Stimulated activated CD8-positive, alpha-beta memory T cell treated with anti-CD3 and anti-CD28 coated beads, Interleukin-15, amount 100 ng/mL, for 4 hours (primary cell): ENCODE results near the gene LZTR1.
"Not testable (repeated sequence)": the region's sequence is repeated elsewhere in the genome, so short reads cannot be mapped to it uniquely, and the experiment has no call there.

Experiments used
- DNase-seq, 2 donors: peaks; one replicate each; pipeline ENCODE4 v3.0.0-alpha.2; 2020; ENCODE audit warnings: low read depth in 2 of 2

Gene LZTR1

DNA sequence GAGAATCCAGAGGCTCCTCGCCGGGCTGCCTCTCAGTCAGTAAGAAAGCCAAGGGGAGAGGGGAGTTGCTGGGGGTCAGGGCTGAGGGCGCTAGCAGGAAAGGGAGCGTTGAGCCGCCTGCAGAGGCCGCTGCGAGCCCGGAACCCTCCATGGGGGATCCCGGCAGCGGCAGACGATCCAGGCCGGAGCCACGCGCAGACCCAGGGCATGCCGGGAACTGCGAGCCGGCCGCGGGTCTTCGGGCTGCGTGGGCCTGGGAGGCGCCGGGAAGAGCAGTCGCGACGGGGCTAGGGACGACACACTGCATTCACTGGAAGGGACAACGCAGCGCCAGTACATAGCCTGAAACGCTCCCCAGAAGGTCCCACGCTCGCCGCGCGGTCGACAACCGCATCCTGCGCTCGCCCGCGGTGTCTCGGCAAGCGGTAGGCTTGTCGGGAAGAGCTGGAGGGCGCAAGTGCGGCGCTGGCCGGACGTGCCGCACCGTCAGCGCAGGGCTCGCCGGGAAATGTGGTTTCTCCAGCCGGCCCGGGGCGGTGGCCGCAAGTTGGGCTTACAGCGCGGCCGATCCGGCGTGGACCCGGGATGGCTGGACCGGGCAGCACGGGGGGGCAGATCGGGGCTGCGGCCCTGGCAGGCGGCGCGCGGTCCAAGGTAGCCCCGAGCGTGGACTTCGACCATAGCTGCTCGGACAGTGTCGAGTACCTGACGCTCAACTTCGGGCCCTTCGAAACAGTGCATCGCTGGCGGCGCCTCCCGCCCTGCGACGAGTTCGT, at the start of gene LZTR1:
TSS of gene LZTR1 (plus strand) at position 511 of the 776 bp plus-strand sequence. CDS start at position 586, 75 bp downstream.
- DNase-seq: peak; percentile 34 to 50

DNA sequence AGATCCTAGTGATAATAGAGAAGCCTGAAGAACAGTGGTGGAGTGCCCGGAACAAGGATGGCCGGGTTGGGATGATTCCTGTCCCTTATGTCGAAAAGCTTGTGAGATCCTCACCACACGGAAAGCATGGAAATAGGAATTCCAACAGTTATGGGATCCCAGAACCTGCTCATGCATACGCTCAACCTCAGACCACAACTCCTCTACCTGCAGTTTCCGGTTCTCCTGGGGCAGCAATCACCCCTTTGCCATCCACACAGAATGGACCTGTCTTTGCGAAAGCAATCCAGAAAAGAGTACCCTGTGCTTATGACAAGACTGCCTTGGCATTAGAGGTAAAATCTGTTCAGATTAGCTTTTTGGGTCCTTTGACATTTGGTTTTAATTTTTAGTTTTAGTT, 48.2 kb upstream of the LZTR1 start:
- no peak for DNase-seq

DNA sequence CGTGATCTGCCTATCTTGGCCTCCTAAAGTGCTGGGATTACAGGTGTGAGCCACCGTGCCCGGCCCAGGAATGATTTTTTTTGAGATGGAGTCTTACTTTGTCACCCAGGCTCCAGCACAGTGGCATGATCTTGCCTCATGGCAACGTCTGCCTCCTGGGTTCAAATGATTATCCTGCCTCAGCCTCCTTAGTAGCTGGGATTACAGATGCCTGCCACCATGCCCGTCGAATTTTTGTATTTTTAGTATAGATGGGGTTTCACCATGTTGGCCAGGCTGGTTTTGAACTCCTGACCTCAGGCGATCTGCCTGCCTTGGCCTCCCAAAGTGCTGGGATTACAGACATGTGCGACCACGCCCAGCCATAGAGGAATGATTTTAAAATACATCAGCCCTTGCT, 47.0 kb upstream of the LZTR1 start:
- DNase-seq: not testable (repeated sequence)

DNA sequence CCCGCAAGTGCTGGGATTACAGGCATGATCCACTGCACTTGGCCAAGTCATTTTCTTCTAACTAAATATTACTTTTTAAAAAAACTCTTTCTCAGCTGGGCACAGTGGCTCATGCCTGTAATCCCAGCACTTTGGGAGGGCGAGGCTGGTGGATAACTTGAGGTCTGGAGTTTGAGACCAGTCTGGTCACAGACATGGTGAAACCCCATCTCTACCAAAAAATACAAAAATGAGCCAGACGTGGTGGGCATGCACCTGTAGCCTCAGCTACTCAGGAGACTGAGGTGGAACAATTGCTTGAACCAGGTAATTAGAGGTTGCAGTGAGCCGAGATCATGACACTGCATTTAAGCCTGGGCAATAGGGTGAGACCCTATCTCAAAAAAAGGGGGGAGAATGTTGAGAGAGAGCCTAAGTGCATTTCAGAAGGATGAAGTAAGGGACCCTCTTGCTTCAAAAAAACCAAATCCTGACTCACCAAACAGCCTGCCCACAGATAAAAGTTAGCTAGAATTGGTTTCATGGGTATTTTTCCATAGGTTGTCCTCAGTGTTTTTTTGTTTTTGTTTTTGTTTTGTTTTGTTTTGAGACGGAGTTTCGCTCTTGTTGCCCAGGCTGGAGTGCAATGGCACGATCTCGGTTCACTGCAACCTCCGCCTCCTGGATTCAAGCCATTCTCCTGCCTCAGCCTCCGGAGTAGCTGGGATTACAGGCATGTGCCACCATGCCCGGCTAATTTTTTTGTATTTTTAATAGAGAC, 46.1 kb upstream of the LZTR1 start:
- DNase-seq: not testable (repeated sequence)

DNA sequence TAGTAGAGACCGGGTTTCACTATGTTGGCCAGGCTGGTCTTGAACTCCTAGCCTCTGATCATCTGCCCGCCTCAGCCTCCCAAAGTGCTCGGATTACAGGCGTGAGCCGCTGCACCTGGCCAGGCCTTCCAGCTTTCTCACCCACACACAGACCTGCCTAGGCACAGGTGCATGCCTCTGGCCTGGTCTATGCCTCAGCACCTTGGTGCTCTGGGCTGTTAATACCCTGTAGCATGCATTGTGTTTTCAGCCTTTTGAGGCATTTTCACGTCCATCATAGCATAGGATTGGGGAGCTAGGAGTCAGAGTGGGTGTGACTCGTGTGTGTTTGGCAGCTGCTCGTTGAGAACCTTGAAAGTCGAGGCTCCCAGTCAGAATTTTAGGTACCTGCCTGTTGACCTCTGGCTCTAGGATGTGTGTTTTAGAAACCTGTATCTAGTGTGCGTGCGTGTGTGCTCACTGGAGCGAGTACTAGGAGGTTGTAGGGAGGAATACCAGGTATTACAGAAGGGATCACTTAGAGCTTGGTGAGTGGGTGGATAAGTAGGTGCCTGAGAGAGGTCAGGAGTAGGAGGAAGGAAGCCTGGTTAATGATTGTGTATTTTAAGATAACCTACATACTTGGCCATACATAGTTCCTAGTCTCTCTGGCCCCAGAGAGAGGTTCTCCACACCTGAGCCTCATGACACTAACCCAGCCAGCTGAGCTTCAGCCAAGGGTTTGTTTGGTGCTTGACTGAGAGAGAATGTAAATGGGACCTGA, 44.9 kb upstream of the LZTR1 start:
- DNase-seq: no peak

DNA sequence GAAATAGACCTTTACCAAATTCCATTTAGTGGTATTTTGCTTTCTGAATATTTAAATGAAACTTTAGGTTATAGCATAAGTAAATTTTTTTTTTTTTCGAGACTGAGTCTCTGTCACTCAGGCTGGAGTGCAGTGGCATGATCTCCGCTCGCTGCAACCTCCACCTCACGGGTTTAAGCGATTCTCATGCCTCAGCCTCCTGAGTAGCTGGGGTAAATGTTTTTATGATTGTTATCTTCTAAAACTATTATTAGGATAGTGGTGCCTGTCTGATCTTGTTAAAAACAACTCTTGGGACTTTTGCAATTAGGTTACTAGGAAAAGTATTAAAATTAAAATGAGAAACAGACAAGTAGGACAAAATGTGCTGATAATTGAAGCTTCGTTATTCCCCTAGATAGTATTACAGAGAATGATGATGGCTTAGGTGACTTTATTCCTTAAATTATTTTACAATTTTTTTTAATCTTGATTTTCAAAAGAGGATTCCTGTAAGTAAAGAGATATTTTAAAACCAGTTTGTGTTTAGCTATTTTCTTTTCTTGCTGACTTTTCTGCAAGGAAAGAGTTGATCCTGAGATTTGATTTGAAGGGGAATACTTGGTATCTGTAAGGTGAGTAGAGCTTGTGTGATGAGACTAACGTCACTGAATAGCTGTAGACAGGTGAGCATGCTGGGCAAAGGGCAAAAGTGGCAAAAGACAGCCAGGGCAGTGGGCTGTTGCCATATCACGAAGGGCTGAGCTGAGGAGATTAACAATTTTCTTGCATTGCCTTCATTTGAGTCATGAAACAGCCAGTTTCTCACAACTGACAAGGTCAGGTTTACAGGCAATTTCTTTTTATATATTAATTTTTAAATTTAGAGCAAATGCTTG, 44.1 kb upstream of the LZTR1 start:
- DNase-seq: no peak

DNA sequence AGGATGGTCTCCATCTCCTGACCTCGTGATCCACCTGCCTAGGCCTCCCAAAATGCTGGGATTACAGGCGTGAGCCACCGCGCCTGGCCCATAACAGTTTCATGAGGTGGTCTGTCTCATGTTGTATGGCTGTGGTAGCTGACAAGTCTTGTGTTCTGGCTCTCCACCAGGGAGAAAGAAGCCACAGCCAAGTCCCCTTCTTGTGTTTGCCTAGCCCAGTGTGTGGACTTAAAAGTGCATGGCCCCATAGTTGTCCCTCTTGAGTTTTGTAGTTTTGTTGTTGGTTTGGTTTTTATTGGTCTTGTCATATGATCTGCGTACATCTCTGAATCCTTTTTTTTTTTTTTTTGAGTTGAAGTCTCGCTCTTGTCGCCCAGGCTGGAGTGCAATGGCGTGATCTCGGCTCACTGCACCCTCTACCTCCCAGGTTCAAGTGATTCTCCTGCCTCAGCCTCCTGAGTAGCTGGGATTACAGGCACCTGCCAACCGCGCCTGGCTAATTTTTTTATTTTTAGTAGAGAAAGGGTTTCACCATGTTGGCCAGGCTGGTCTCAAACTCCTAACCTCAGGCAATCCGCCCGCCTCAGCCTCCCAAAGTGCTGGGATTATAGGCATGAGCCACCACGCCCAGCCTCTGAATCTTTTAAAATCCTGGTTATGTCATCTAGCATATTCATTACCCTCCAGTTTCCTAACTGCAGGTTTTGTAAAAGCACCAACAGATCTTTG, 42.5 kb upstream of the LZTR1 start:
- not testable (repeated sequence) for DNase-seq

DNA sequence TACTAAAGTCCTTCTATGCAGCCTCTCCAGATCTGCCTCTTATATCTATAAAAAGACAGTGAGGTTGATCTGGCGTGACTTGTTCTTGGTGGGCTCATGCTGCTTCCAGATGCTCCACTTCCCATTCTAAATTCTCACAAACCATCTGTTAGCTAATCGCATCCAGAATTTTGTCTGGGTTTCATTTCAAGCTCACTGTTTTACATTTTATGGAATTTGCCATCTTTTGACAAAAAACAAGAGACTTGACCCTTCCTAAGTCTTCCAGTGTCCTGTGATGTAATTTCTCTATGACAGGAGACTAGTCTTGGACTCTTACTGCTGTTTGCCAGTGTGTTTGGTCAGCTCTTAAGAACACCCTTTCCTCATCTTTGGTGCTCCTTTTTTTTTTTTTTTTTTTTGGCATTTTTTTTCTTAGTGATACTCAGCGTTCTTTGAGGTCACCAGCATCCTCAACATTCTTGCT, 41.9 kb upstream of the LZTR1 start:
- no peak for DNase-seq

DNA sequence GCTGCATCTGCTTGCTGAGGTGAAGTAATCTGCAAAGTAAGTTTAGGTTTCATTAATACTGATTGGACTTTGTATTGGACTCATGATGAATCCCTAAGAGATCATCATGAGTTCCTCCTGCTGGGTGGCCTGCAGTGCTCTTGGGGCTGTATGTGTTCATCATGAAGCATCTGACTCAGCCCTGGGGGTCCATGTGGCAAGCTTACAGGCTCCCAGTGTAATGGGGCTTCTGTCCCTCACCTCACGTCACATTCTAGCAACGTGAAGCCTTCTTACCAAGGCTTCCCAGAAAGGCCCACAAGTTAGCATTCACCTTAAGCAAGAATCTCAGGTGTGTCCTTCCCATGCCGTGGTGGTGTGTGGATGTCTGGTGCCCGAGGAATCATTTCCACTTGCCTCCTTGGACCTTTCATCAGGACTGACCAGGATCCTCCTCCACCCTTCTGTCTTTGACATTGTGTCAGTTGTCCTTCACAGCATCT, 41.2 kb upstream of the LZTR1 start:
- no peak for DNase-seq

DNA sequence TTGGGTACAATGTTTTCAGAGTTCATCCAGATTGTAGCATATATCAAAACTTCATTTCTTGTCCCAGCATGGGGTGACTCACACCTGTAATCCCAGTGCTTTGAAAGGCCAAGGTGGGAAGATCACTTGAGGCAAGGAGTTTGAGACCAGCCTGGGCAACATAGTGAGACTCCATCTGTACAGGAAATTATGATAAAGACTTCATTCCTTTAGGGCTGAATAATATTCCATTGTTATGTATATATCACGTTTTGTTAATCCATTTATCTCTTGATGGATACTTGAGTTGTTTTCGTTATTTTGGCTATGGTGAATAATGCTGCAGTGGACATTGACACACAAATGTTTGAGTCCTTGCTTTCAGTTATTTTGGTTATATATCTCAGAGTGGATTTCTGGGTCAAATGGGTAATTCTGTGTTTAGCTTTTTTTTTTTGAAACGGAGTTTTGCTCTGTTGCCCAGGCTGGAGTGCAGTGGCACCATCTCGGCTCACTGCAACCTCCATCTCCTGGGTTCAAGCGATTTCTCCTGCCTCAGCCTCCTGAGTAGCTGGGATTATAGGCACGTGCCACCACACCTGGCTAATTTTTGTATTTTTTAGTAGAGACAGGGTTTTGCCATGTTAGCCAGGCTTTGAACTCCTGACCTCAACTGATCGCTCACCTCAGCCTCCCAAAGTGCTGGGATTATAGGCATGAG, 39.7 kb upstream of the LZTR1 start:
- not testable (repeated sequence) for DNase-seq

DNA sequence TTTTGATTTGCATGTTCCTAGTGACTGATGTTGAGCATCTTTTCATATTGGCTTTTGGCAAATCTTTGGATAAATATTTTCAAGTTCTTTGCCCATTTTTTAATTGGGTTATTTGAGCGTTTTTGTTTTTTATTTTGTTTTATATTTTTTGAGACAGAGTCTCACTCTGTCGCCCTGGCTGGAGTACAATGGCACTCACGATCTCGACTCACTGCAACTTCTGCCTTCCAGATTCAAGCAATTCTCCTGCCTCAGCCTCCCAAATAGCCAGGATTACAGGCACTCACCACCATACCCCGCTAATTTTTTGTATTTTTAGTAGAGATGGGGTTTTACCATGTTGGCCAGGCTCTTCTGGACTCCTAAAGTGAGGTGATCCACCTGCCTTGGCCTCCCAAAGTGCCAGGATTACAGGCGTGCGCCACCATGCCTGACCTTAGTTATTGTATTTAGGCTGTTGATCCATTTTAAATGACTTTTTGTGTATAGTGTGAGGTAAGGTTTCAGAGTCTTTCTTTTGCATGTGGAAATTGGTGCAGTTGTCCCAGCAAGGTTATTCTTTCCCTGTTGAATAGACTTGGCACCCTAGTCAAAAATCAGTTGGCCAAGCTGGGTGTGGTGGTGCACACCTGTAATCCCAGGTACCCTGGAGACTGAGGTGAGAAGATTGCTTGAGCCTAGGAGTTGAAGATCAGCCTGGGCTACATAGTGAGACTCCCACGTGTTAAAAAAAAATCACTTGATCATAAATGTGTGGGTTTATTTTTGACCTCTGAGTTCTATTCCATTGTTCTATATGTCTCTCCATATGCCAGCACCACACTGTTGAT, 38.8 kb upstream of the LZTR1 start:
- no peak for DNase-seq

DNA sequence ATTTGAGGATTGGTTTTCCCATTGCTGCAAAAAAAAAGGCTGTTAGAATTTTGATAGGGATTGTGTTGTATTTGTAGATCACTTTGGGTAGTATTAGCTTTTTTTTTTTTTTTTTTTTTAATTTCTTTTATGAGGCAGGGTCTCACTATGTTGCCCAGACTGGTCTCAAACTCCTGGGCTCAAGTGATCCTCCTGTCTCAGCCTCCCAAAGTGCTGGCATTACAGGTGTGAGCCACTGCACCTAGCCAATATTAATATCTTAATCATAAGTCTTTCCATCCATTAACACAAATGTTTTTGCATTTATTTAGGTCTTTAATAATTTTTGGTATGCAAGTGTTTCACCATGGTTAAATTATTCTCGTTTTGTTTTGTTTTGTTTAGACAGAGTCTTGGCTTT, 38.1 kb upstream of the LZTR1 start:
- DNase-seq: no peak

DNA sequence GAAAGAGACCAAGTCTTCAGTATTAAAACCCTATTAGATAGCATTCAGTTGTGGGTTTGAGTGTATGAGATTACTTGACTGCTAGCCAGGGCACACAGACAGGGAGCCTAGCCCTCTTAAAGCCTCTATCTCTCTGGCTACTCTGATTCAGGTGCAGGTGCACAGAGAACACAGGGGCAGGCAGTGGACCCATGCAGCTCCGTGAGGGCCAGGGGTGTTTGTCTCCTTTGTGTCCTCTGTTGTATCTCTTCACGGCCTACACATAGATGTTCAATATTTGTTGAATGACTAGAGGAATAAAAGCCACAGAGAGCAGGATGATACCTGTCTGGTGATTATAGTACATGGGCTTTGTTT, 36.5 kb upstream of the LZTR1 start:
- DNase-seq: no peak

DNA sequence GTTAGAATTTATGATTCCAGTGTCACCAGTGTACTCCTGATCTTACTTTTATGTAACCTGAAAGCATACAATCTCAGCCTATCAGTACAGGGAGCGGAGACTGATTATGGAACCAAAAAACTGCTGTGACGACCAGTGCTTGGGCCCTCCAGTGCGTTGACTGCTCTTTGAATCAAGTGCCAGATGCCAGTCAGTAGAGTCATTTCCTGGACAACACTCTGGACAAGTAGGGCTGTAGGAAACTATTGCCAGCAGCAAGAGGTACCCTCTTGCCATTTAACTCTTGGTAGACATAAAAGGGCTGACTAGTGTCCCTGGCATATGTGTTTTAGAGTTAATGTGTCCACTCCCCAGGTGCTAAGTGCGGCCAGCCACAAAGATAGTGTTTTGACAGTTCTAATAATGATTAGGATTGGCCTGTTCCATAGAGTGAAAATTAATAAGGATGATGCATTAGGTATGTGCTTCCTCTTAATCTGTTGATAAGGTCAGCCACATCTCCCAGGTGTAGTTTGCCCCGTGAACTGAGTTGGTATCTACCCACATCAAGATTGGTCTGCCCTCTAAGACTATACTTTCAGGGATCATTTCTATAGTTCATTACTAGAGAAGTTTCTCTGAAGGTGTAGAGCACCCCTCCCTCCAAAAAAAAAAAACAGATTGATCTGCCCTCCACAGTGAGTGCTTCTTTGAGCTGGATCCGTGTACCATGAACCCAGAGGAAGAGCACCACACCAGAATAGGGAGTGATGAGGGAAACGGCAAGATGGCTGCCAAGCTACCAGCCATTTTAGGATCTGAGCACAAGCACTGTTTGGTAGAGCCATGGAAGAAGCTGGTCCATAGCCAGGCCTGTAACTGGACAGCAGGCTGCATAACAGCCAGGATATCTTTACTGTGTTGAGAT, 35.8 kb upstream of the LZTR1 start:
- DNase-seq: no peak

DNA sequence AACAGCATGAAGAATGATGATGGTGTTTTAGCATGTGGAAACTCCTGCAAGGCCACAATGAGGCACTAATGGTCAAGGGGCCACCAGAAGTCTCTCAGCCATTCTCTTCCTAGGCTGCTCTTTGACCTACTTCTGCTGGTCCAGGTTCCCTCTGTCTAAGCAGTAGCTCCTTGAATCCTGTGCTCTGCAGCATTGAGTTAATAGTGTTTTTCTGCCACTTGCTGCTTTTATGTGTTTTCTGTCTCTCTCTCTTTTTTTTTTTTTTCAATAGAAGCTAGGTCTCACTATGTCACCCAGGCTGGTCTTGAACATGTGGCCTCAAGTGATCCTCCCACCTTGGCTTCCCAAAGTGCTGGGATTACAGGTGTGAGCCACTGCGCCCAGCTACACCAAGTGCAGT, 35.1 kb upstream of the LZTR1 start:
- DNase-seq: no peak

DNA sequence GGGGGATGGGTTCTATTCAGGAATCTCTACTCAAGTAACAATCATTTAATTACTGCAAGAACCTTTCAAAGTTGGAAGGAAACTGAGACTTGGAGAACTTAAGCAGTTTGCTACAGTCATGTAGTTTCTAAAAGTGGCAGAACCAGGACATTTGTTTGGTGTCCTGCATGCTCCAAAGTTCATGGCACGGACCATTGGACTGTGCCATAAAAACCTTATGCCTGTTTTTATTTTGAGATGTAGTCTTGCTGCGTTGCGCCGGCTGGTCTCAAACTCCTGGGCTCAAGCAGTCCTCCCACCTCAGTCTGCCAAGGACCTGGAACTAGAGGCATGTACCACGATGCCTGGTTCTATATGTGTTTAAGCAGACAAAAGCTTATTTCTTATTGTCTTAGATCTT, 33.6 kb upstream of the LZTR1 start:
- DNase-seq: no peak

DNA sequence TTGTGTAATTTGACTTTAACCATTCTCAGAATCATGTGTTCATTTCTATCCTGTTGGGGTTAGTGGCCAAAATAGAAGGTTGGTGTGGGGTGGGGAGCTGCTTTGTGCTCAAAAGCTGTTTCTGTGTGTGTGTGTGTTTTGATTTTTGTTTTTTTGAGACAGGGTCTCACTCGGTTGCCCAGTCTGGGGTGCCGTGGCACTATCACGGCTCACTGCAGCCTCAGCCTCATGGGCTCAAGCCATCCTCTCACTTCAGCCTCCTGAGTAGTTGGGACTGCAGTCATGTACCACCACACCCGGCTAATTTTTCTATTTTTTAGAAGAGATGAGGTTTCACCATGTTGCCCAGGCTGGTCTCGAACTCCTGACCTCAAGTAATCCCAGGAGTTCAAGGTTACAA, 33.1 kb upstream of the LZTR1 start:
- DNase-seq: no peak

DNA sequence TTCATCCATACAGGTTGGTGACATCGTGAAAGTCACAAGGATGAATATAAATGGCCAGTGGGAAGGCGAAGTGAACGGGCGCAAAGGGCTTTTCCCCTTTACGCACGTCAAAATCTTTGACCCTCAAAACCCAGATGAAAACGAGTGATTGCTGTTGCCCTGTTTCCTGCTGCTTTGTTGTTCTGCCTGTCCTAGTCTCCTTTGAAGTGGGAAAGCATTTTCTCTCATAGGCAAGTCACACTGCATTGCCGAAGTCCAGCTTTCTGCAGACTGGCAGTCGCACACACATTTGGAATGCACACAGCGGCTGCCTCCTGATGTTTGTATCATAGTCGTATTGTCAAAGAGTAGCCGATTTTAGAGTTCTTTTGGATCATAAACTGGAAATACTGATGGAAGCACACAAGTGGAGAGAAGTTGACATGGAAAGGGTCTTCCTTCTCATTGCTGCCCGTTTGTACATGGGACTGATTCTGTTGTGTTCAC, 32.4 kb upstream of the LZTR1 start:
- no peak for DNase-seq
